ENCODE results near the gene KHNYN. TPM values are rescaled to one million over a fixed set of nuclear protein-coding genes. Genes with fewer than 3 reads are reported as not detected.
"Not testable (repeated sequence)": the region's sequence is repeated elsewhere in the genome, so short reads cannot be mapped to it uniquely, and the experiment has no call there.

Gene KHNYN
- total RNA-seq, 1 donor from 2014 or later, result 73.4 TPM

DNA sequence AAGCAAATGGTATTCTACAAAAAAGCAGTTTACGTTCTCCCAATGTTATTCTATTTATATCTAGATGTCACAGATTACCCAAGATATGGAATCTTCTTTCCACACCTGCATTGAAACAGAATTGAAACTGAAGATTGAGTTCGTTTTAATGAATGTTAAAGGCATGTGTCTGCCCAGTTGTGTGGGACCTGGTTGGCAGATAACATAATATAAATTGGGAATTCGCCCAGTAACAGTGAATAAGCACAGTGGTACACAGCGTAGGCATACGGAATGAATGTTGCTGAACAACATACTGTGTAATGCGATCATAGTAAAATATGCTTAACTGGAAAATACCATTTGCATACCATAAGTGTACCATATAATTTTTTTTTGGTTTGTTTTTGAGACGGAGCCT, 4.3 kb downstream of the KHNYN start:
- intact Hi-C loops (cut with DNase I), result loop anchor here (5.0 to 10.0 kb wide), 3 partner anchors 67 to 189 kb away; partner anchors contain the start of genes NFATC4 and TINF2
- ATAC-seq (no peak), DNase-seq (ENCODE audit: low spot score) (no peak)

DNA sequence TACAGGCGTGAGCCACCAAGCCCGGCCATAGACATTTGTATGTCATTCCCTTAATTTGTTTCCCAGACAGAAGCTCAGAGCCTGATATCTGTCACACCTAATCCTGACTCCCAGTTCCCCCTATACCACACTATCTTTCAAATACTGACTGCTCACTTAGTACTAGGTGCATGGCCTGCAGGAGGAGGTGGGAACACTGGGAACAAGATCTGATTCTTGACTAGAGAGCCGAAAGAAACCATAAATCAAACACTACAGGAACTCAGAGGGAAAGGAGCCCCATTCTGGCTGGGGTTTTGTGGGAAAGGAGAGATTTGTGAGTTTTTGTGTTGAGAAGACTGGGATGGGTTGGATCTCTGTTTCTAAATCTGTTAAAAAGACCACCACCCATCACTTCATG, 4.9 kb downstream of the KHNYN start:
- no peak for DNase-seq (ENCODE audit: low spot score)
- intact Hi-C loops (cut with DNase I), result loop anchor here (5.0 to 10.0 kb wide), 4 partner anchors 67 to 1853 kb away; partner anchors contain the start of genes NFATC4 and TINF2
- ATAC-seq, result no peak

- DNase-seq (ENCODE audit: low spot score) (no peak), ATAC-seq (no peak)
- intact Hi-C loops (cut with DNase I), result loop anchor here (5.0 to 10.0 kb wide), 2 partner anchors 190 to 1852 kb away; partner anchors contain the start of gene TINF2
Measured at GRCh38 chr14:24435192-24435810, 5.5 kb downstream of the KHNYN start.

GRCh38 chr14:24435998-24436354, 6.2 kb downstream of the KHNYN start:
- intact Hi-C loops (cut with DNase I), result loop anchor here (5.0 to 10.0 kb wide), 2 partner anchors 191 to 1851 kb away; partner anchors contain the start of gene TINF2

DNA sequence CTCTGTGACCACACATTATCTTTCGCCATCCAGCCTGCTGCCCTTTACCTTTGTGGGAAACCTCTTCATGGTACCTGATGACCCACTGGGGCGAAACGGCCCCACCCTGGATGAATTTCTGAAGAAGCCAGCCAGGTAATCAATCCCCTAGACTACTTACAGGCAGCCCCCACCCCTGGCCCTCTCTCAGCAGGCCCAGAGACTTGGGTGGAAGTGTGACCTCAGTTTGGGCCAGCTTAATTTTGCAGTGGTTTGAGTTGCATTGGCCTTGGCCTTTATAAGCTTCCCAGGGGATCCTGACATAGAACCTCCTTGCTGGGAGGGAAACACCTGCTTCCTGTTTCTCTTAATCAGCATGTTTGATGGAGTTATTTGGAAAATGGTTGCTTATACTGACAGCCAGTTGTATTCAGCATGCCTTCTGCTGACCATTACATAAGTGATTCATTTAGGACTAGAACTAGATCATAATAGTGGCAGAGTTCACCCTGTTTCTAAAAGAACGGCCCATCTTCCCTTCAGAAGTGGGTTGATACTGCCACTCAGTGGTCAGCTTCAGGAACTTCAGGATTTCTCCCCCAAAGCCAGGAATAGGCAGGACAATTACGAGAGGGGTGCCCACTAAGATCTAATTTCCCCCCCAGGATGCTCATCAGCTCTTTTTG, 6.7 kb downstream of the KHNYN start:
- peak; percentile 55 for ATAC-seq
- peak; percentile 56 for DNase-seq (ENCODE audit: low spot score)
- intact Hi-C loops (cut with DNase I), result loop anchor here (5.0 to 10.0 kb wide), 2 partner anchors 192 to 1851 kb away; partner anchors contain the start of gene TINF2

More at GRCh38 chr14:24435998-24436354, 6.2 kb downstream of the KHNYN start:
- DNase-seq (ENCODE audit: low spot score), result no peak
- ATAC-seq, result no peak

- intact Hi-C loops (cut with DNase I), result loop anchor here (5.0 to 10.0 kb wide), 2 partner anchors 192 to 1850 kb away; partner anchors contain the start of gene TINF2
- ATAC-seq, result no peak
- DNase-seq (ENCODE audit: low spot score), result no peak
Measured at GRCh38 chr14:24437020-24437735, 7.4 kb downstream of the KHNYN start.

GRCh38 chr14:24437736-24438067, 7.9 kb downstream of the KHNYN start:
- no peak for ATAC-seq
- no peak for DNase-seq (ENCODE audit: low spot score)
- intact Hi-C loops (cut with DNase I), result loop anchor here (5.0 to 10.0 kb wide), 2 partner anchors 193 to 1850 kb away; partner anchors contain the start of gene TINF2

- DNase-seq (ENCODE audit: low spot score) (no peak), ATAC-seq (no peak)
- intact Hi-C loops (cut with DNase I), result loop anchor here (5.0 to 10.0 kb wide), 2 partner anchors 194 to 1849 kb away; partner anchors contain the start of gene TINF2
Measured at GRCh38 chr14:24438223-24439097, 8.7 kb downstream of the KHNYN start.

GRCh38 chr14:24439257-24439656, 9.5 kb downstream of the KHNYN start:
- intact Hi-C loops (cut with DNase I), result loop anchor here (5.0 to 10.0 kb wide), 2 partner anchors 194 to 1848 kb away; partner anchors contain the start of gene TINF2
- DNase-seq (ENCODE audit: low spot score), result no peak
- ATAC-seq, result no peak

GRCh38 chr14:24439830-24440605, 10.3 kb downstream of the KHNYN start:
- no peak for ATAC-seq
- no peak for DNase-seq (ENCODE audit: low spot score)
- intact Hi-C loops (cut with DNase I), result loop anchor here (5.0 to 10.0 kb wide), 2 partner anchors 195 to 1847 kb away; partner anchors contain the start of gene TINF2

GRCh38 chr14:24440606-24441399, 11.0 kb downstream of the KHNYN start:
- DNase-seq (ENCODE audit: low spot score), result no peak

GRCh38 chr14:24441485-24441884, 11.7 kb downstream of the KHNYN start:
- ATAC-seq (no peak), DNase-seq (ENCODE audit: low spot score) (no peak)
- intact Hi-C loops (cut with DNase I), result no loop called here

More at GRCh38 chr14:24440606-24441399, 11.0 kb downstream of the KHNYN start:
- ATAC-seq, result no peak
- intact Hi-C loops (cut with DNase I), result no loop called here

DNA sequence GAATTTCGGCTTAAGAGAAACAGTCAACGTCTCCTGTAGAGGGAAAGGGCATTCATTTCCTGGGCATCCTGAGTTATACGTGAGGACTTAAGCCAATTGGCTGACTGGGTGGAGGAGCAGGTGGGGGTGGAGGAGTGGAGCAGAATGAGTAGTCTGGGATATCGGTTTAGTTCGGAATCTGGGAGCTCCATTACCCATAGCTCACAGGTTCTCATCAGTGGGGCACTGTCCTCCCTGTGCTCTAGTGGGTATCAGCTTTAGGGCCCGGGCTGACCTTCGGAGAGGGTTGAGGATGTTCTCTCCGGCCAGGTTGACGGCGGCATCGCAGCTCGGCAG, 12.1 kb downstream of the KHNYN start:
- intact Hi-C loops (cut with DNase I), result no loop called here
- ATAC-seq, result no peak

DNA sequence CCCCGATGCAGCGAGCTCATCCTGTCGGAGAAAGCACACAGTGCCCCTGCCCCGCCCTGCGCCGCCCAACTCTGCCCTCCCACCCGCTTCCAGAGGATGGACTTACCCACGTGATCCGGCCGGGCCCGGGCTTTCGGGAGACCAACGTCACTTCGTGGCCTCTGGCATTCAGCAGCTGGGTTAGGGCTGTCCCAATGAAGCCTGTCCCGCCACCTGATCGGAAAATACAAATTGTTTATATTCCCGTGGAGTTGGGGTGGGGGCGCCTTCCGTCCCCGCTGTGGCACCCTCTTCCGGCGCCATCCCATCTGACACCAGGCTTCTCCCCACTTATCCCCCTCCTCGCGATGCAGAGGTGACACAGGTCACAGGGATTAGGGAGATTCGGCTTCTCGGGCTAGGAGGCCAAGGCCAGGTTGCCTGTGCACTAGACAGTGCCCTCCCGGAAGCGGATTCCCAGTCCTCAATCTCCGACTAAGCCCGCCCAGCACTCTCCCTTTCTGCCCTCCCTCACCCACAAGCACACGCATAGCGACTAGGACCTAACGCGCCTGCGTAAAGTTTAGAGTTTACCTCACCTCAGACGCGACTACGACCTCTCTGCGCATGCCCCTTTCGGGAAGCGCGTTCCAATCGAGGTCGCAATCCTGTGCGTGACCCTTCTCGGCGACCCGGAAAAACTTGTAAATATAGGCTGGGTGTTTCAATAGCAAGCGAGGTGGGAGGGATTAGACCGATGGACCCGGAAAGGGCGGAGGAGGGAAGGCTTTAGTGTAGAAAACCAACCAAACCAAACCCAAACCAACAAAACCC, 12.7 kb downstream of the KHNYN start, which contains the start of gene SDR39U1:
Gene SDR39U1, minus strand, starts transcription at position 537 of the 813 bp plus-strand sequence. Its CDS starts 7 bp downstream, at position 530.
- ATAC-seq, result peak; percentile 96
- intact Hi-C loops (cut with DNase I), result no loop called here
- DNase-seq (ENCODE audit: low spot score), result peak; percentile 98

More for the DNA sequence above, 12.1 kb downstream of the KHNYN start:
- DNase-seq (ENCODE audit: low spot score), result no peak

- DNase-seq (ENCODE audit: low spot score), result no peak
- intact Hi-C loops (cut with DNase I), result no loop called here
- ATAC-seq, result no peak
Measured at GRCh38 chr14:24443053-24443665, 13.4 kb downstream of the KHNYN start.

GRCh38 chr14:24450828-24451227, 21.1 kb downstream of the KHNYN start:
- ATAC-seq; intact Hi-C loops (cut with DNase I); DNase-seq (ENCODE audit: low spot score): not testable (repeated sequence)

Measured in sciatic nerve (tissue), 2 donors.